KMS-11 (cell line): ENCODE measurements around the gene PPP1R8.

Experiments
- H2AFZ ChIP-seq: fragments of 200-600 bp; sonication (generic); 2 replicates; pipeline ENCODE4 v1.6.1; 2016; ENCODE audit warnings: antibody characterized with exemption, mixed run types, low read depth
- H3K27ac ChIP-seq: fragments of 200-600 bp; sonication (generic); 2 replicates; pipeline ENCODE4 v1.6.1; 2016; ENCODE audit warnings: mild to moderate bottlenecking, mixed run types
- H3K27me3 ChIP-seq: fragments of 200-600 bp; sonication (generic); 2 replicates; pipeline ENCODE4 v1.6.1; 2017; ENCODE audit warnings: mild to moderate bottlenecking, low read depth, mixed run types, moderate library complexity; ENCODE audit not compliant: insufficient read depth
- H3K36me3 ChIP-seq: fragments of 200-600 bp; sonication (generic); 2 replicates; pipeline ENCODE4 v1.6.1; 2017; ENCODE audit warnings: mild to moderate bottlenecking, mixed run types; ENCODE audit not compliant: insufficient read depth
- H3K4me1 ChIP-seq: fragments of 200-600 bp; sonication (generic); 2 replicates; pipeline ENCODE4 v1.6.1; 2016; ENCODE audit warnings: mild to moderate bottlenecking, low read depth, mixed run types; ENCODE audit not compliant: poor library complexity, severe bottlenecking
- H3K4me2 ChIP-seq: fragments of 200-600 bp; sonication (generic); 2 replicates; pipeline ENCODE4 v1.7.0; 2016; ENCODE audit warnings: mild to moderate bottlenecking, mixed run types
- H3K4me3 ChIP-seq: fragments of 200-600 bp; sonication (generic); IDR thresholded peaks from 2 replicates; pipeline ENCODE4 v1.6.1; 2017; ENCODE audit warnings: low read depth, low read length, mixed read lengths; ENCODE audit not compliant: insufficient read depth
- H3K79me2 ChIP-seq: fragments of 200-600 bp; sonication (generic); 2 replicates; pipeline ENCODE4 v1.6.1; 2016; ENCODE audit warnings: low read depth, mixed run types; ENCODE audit not compliant: insufficient read depth
- H3K9ac ChIP-seq: fragments of 200-600 bp; sonication (generic); 2 replicates; pipeline ENCODE4 v1.6.1; 2016; ENCODE audit warnings: mild to moderate bottlenecking, mixed run types
- H4K20me1 ChIP-seq: fragments of 200-600 bp; sonication (generic); 2 replicates; pipeline ENCODE4 v1.6.1; 2016; ENCODE audit warnings: mild to moderate bottlenecking, mixed run types; ENCODE audit not compliant: insufficient read depth
- TF ChIP-seq, protein P1 (sequence below): fragments of 200-600 bp; sonication (generic); conservative IDR thresholded peaks from 2 replicates; pipeline ENCODE4 v1.6.1; 2017; ENCODE audit warnings: low read depth, mild to moderate bottlenecking, antibody characterized with exemption, low read length, moderate library complexity, mixed read lengths

Gene PPP1R8

DNA sequence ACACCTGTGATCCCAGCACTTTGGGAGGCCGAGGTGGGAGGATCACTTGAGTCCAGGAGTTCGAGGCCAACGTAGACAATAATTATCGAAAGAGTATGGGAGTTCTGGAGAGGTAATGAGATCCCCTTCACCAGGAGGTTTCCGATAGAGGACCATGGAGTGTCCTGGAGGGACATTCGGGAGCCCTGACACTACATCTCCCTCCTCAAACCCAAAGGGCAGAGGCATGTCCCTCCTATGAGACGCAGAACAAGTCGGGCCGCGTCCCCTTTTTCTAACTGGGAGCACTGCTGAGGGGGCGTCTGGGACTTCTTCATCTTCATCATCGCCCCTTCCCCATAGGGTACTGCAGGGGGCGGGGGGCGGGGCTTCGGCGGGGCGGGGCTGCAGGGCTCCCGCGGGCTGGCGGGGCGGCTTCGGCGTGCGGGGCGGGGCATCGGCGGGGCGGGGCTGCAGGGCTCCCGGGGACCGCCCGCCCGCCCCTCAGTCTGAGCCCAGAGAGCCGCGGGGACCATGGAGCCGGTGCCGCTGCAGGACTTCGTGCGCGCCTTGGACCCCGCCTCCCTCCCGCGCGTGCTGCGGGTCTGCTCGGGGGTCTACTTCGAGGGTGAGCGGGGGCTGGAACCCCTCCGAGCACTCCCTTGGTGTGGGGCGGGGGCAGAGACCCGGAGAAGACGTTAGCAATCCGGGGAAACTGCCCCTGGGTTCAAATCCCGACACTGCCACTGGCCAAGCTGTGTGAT, 41.6 kb downstream of the PPP1R8 start, which contains the start of gene THEMIS2:
TSS of gene THEMIS2 (plus strand) at position 486 of the 743 bp plus-strand sequence. CDS start at position 514, 28 bp downstream.
- Histone ChIP-seq H3K4me3 (peak within 1 kb of the TSS; percentile 86), H3K79me2 (peaks cover 27% of the 10 kb centered on the region; the same call in 1 of the 2 replicates), H3K4me2 (peak within 1 kb of the TSS; percentile 56), H3K9ac (peak within 1 kb of the TSS; percentile 67), H3K27me3 (no peaks in the 10 kb centered on the region), H4K20me1 (no peaks in the 10 kb centered on the region), H2AFZ (peak within 1 kb of the TSS; percentile 66), H3K27ac (peak within 1 kb of the TSS; percentile 22), H3K4me1 (peaks cover 44% of the 10 kb centered on the region), H3K36me3 (no peaks in the 10 kb centered on the region)
- TF ChIP-seq, protein P1, sequence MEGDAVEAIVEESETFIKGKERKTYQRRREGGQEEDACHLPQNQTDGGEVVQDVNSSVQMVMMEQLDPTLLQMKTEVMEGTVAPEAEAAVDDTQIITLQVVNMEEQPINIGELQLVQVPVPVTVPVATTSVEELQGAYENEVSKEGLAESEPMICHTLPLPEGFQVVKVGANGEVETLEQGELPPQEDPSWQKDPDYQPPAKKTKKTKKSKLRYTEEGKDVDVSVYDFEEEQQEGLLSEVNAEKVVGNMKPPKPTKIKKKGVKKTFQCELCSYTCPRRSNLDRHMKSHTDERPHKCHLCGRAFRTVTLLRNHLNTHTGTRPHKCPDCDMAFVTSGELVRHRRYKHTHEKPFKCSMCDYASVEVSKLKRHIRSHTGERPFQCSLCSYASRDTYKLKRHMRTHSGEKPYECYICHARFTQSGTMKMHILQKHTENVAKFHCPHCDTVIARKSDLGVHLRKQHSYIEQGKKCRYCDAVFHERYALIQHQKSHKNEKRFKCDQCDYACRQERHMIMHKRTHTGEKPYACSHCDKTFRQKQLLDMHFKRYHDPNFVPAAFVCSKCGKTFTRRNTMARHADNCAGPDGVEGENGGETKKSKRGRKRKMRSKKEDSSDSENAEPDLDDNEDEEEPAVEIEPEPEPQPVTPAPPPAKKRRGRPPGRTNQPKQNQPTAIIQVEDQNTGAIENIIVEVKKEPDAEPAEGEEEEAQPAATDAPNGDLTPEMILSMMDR, result no peak

DNA sequence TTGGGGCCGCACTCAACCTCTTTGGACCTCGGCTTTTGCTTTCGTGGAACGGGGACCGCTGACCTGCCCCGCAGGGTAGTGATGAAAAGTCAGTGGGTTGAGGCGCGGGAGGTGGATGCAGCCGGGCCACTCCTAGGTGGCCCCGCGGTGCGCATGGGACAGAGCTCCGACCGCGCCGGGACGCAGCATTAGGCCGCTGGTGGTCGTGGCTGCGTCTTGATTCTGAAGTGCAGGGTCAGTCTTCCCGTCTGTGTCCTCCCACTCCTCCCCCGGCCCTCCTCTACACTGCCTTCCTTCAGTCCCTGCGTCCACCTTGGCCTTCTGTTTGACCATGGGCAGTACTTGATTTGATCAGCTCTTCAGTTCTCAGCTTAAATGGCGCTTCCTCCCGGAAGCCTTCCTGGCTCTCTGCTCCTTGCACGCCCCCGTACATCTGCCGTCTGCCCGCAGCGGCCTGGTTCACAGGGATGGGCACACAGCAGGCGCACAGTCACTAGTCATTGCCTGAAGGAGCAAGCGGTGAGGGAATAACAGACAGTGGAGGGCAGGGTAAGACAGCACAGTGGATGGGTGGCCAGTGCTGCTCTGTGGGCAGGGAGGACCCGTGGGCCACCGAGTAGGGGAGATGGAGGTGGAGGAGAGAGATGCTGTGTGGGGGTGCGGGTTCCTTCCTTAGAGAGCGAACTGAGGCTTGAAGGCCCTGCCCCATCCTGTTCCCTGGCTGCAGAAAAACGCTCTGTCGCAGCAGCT, 42.4 kb downstream of the PPP1R8 start:
- Histone ChIP-seq H2AFZ (peak overlapping the region; percentile 66), H3K4me2 (peak overlapping the region; percentile 56), H3K27me3 (no peaks in the 10 kb centered on the region), H3K27ac (peak overlapping the region; percentile 22), H3K4me1 (peaks cover 52% of the 10 kb centered on the region), H3K9ac (peak overlapping the region; percentile 67), H3K36me3 (no peaks in the 10 kb centered on the region), H3K4me3 (peak overlapping the region; percentile 86), H3K79me2 (peaks cover 27% of the 10 kb centered on the region; the same call in 1 of the 2 replicates), H4K20me1 (no peaks in the 10 kb centered on the region)
- TF ChIP-seq, protein P1, result no peak

DNA sequence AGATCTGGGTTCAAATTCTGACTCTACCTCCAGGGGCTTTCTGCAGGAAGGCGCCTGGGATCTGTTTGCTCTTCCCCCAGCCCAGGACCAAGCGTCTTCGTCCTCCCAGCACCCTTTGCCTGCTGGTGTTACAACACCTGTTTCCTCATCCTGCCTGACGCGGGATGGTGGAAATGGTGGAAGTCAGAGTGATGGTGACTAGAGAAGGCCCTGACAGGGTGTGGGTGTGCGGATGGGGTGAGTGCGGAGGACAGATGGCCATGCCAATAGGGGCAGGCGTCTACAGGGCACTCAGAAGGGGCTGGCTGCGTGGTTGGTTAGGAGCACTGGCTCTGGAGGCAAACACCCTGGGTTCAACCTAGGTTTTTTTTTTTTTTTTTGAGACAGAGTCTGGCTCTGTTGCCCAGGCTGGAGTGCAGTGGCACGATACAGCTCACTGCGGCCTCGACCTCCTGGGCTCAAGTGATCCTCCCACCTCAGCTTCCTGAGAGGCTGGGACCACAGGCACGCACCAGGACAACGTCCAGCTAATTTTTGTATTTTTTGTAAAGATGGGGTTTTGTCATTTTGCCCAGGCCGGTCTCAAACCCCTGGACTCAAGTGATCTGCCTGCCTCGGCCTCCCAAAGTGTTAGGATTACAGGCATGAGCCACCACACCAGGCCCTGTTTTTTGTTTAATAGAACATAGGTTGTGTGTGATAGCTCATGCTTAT, 43.2 kb downstream of the PPP1R8 start:
- Histone ChIP-seq H3K27me3 (no peaks in the 10 kb centered on the region), H2AFZ (no peak overlapping the region), H3K4me1 (peaks cover 60% of the 10 kb centered on the region), H3K4me3 (no peak overlapping the region), H3K9ac (peak overlapping the region; percentile 67; the same call in 1 of the 2 replicates), H3K27ac (peak overlapping the region; percentile 83; the same call in 1 of the 2 replicates), H4K20me1 (no peaks in the 10 kb centered on the region), H3K36me3 (no peaks in the 10 kb centered on the region), H3K4me2 (peak overlapping the region; percentile 56), H3K79me2 (peaks cover 27% of the 10 kb centered on the region; the same call in 1 of the 2 replicates)
- TF ChIP-seq, protein P1, result no peak
